K562 (cell line): ENCODE data around the gene ZFP2. TPM values are rescaled to one million over a fixed set of nuclear protein-coding genes. Genes with fewer than 3 reads are reported as not detected.

Source experiments
- DPF2 ChIP-seq: fragments of 450-650 bp; IDR thresholded peaks from 2 replicates; pipeline ENCODE4 v1.6.1; 2016
- JUND ChIP-seq, 2 experiments: IDR thresholded peaks; 2 replicates in 1 of 2; 3 replicates in 1 of 2; pipeline ENCODE4 v1.6.1; 2011; ENCODE audit warnings: borderline replicate concordance in 2 of 2, low read depth in 2 of 2, low read length in 2 of 2, improper control_type of control experiment in 1 of 2, missing biosample characterization in 1 of 2, missing genetic modification characterization in 1 of 2, missing genetic modification reagents in 1 of 2
- LCOR ChIP-seq: sonication (generic); formaldehyde crosslinking; IDR thresholded peaks from 2 replicates; pipeline ENCODE4 v1.8.0; 2022; ENCODE audit warnings: mild to moderate bottlenecking, missing genetic modification reagents
- MAFF ChIP-seq: IDR thresholded peaks from 2 replicates; pipeline ENCODE4 v1.6.1; 2012; ENCODE audit warnings: low read length, improper control_type of control experiment
- NRF1 ChIP-seq, 2 experiments: fragments of 450-650 bp; IDR thresholded peaks in 1 of 2; conservative IDR thresholded peaks in 1 of 2; 2 replicates each; pipeline ENCODE4 v1.6.1; 2014; ENCODE audit warnings: mild to moderate bottlenecking in 2 of 2
- RNF2 ChIP-seq: sonication (generic); IDR thresholded peaks from 2 replicates; pipeline ENCODE4 v1.6.1; 2016
- SREBF2 ChIP-seq: sonication (generic); formaldehyde crosslinking; IDR thresholded peaks from 2 replicates; pipeline ENCODE4 v1.4.0; 2020; ENCODE audit warnings: mild to moderate bottlenecking, missing genetic modification reagents
- ZNF699 ChIP-seq: fragments of 250-450 bp; sonication (Bioruptor Pico); IDR thresholded peaks from 2 replicates; pipeline ENCODE4 v1.8.0; 2021; ENCODE audit warnings: mild to moderate bottlenecking, moderate library complexity; ENCODE audit not compliant: insufficient replicate concordance
- polyA plus RNA-seq, 8 experiments: library from polyadenylated mRNA; depleted of rRNA in 4 of 8; stranded (reverse) in 5 of 8; unstranded in 3 of 8; fragments of >200 nt; fragmentation: Nextera tagmentation in 2 of 8; fragmentation: Illumina TruSeq in 1 of 8; extraction: Ambion mirVana in 2 of 8; extraction: Trizol in 1 of 8; gene quantifications; 2 replicates each; pipeline versions ENCODE4 v1.2.1 to v1.2.3, GENCODE V29; 2011 to 2014; ENCODE audit warnings: inconsistent platforms in 1 of 8, missing spikeins in 1 of 8
- total RNA-seq, 7 experiments: library from RNA; depleted of rRNA in 6 of 7; stranded (reverse); fragments of >200 nt in 6 of 7; fragmentation: Illumina TruSeq in 2 of 7; extraction: Trizol in 2 of 7; gene quantifications; 2 replicates each; pipeline versions ENCODE4 v1.2.1 to v1.2.3, GENCODE V29; 2011 to 2021; ENCODE audit warnings: low replicate concordance in 1 of 7
- TF ChIP-seq, protein P1 (sequence below): sonication (generic); formaldehyde crosslinking; IDR thresholded peaks from 2 replicates; pipeline ENCODE4 v1.8.1; 2022; ENCODE audit warnings: missing genetic modification reagents
- TF ChIP-seq, protein P2 (sequence below): fragments of 250-450 bp; sonication (Bioruptor Pico); IDR thresholded peaks from 2 replicates; pipeline ENCODE4 v1.5.0; 2020; ENCODE audit warnings: mild to moderate bottlenecking, borderline replicate concordance

ZFP2 gene
- total and polyA plus RNA-seq, 9 of the 15 experiments (the other 6 are each of a cell fraction or from before 2014, with no cell fraction given) = 0.07 to 0.13 TPM; not detected in 7

DNA sequence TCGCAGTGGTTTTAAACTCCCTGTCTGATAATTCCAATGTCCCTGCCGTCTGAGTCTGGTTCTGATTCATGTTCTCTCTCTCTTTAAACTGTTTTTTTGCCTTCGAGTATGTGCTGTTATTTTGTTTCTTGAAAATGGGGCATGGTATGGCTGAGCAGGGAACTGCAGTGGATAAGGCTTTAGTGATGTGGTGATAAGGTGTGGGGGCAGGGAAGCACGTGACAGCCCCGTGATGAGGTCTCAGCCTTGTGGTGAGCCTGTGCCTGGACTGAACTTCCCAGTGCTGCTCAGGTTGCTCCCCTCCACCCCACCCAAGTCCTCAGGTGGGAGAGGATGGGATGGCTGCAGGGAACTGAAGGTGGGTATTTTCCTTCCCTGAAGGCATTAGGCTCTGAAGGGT, 41.4 kb upstream of the ZFP2 start (continued):
- TF ChIP-seq LCOR (CRISPR knock-in tag) = no peak
- peak; percentile 18; the same call in 1 of the 2 replicates for TF ChIP-seq JUND (IDR thresholded peaks at IDR 0.05; ENCODE audit: borderline replicate concordance, low read depth, low read length)
- TF ChIP-seq JUND (tag; IDR thresholded peaks at IDR 0.05; ENCODE audit: borderline replicate concordance, low read depth, low read length) = no peak; the same call in 2 of the 3 replicates
- no peak for TF ChIP-seq MAFF
- no peak for TF ChIP-seq ZNF699 (CRISPR knock-in tag)
- TF ChIP-seq, protein P1, sequence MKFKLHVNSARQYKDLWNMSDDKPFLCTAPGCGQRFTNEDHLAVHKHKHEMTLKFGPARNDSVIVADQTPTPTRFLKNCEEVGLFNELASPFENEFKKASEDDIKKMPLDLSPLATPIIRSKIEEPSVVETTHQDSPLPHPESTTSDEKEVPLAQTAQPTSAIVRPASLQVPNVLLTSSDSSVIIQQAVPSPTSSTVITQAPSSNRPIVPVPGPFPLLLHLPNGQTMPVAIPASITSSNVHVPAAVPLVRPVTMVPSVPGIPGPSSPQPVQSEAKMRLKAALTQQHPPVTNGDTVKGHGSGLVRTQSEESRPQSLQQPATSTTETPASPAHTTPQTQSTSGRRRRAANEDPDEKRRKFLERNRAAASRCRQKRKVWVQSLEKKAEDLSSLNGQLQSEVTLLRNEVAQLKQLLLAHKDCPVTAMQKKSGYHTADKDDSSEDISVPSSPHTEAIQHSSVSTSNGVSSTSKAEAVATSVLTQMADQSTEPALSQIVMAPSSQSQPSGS = no peak
- TF ChIP-seq, protein P2, sequence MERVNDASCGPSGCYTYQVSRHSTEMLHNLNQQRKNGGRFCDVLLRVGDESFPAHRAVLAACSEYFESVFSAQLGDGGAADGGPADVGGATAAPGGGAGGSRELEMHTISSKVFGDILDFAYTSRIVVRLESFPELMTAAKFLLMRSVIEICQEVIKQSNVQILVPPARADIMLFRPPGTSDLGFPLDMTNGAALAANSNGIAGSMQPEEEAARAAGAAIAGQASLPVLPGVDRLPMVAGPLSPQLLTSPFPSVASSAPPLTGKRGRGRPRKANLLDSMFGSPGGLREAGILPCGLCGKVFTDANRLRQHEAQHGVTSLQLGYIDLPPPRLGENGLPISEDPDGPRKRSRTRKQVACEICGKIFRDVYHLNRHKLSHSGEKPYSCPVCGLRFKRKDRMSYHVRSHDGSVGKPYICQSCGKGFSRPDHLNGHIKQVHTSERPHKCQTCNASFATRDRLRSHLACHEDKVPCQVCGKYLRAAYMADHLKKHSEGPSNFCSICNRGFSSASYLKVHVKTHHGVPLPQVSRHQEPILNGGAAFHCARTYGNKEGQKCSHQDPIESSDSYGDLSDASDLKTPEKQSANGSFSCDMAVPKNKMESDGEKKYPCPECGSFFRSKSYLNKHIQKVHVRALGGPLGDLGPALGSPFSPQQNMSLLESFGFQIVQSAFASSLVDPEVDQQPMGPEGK = no peak
- TF ChIP-seq NRF1 (conservative IDR thresholded peaks at IDR 0.05 in 1 of 2, IDR thresholded peaks at IDR 0.05 in 1 of 2) = 0 out of 4 replicates have a peak, but pooled peaks of 1 of the 2 experiments have one; percentile 9
- no peak for TF ChIP-seq SREBF2 (CRISPR knock-in tag)
- TF ChIP-seq RNF2 = peak; percentile 68; the same call in 1 of the 2 replicates
- peak; percentile 68 for TF ChIP-seq DPF2
